Measurements from ENCODE around the gene CCDC167.
A peak's percentile ranks its signal among the peaks of the same experiment; 100 is the strongest.

The CCDC167 gene

DNA sequence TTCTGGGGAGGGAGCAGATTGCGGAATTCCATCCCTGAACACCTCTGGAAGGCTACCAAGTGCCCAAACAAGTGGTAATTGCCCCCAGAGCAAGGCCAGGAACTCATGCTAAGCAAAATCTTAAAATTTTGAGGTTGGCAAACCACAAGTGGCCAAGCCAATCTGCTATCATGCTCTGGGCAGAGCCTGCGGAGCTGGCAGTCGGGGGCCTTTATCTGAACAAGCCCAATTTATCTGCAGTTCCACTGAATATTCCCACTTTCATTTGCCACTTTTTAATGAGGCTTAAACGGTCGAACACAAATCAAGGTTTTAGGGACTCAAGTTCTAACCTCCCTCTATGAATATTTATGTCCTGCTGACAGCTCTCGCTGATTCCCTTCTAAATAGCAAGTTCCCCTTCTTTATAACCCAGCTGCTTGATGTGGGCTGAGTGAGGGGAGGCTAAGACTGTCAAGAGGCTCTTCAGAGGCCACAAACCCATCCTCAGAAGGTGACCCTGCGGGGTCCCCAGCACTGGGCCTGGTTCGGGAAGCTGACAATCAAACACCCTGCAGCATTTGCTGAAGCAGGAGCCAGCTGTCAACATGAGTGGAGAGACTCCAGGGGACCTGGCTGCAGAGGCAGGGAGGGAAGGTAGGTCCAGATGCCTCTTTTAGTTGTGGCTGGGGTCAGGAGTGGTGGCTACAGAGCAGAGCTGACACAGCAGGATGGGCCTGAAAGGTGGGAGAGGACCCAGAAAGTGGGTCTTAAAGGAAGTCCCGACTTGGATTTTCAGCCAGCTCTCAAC, 11.9 kb downstream of the CCDC167 start:
- DNase-seq: no peak

DNA sequence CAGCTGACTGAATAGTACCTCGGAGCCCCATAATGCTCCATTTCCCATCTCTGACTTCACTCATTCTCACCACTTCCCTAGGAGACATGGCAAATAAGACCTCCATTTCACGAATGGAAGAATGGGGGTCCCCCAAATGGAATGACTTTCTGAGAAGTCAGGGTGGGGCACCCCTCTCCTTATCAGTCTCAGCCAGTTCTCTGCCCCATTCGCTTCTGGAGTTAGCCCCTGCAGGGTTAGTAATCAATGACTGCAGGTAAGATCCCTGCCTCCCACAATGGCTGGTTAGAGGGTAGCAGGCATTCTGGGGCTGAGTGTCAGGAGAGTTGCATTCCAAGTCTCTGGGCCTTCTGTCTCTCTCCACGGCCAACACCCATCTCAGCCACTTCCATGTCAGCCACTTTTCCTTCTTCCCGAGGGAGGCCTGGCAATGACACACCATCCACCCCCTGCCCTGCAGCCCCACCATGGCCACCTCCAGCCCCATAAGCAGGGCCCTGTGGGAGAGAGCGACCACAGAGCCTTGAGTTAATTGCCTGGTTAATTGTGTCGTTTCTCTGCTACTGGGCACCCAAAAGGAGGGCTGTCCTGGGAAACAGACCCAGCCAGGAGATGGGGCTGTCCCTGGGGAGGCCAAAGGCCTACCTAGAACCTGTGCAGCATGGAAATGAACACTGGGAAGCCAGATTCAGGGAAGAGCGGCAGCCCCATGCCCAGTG, 13.4 kb downstream of the CCDC167 start:
- DNase-seq: no peak

DNA sequence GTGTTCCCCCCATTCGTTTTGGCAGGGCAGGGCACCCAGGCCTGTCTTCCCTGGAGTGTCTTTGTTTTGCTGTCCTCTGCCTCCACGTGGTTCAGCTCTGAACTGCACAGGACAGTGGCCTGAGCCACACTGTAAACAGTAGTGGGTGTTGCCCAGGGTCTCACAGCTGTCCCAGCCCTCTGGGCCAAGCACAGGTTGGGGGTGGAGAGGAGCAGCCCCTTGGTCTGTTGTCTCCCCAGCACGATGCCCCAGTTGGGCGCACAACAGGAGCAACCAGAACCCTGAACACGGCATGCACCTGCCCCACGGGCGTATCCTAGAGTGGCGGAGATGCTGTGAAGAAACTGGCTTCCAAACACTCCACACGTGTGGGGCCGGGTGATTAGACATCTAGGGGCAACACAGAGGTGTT, 14.4 kb downstream of the CCDC167 start:
- no peak for DNase-seq

DNA sequence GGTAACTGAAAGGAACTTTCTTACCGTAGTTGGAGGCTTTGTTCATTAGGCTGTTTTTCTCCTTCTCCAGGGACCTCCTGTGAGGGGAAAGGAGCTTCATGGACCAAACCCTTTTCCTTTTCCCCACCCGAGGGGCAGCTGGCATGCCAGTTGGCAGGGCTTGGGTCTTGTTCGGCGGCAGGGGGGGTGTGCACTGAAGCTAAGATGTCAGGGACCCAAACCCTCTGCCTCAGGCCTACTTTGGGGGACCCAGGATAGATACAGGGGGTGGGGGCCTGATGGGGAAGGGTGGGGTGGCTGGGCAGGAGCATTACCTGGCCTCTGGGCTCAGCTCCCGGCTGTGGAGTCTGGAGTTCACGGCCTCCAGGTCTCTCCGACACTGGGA, 14.9 kb downstream of the CCDC167 start:
- no peak for DNase-seq

DNA sequence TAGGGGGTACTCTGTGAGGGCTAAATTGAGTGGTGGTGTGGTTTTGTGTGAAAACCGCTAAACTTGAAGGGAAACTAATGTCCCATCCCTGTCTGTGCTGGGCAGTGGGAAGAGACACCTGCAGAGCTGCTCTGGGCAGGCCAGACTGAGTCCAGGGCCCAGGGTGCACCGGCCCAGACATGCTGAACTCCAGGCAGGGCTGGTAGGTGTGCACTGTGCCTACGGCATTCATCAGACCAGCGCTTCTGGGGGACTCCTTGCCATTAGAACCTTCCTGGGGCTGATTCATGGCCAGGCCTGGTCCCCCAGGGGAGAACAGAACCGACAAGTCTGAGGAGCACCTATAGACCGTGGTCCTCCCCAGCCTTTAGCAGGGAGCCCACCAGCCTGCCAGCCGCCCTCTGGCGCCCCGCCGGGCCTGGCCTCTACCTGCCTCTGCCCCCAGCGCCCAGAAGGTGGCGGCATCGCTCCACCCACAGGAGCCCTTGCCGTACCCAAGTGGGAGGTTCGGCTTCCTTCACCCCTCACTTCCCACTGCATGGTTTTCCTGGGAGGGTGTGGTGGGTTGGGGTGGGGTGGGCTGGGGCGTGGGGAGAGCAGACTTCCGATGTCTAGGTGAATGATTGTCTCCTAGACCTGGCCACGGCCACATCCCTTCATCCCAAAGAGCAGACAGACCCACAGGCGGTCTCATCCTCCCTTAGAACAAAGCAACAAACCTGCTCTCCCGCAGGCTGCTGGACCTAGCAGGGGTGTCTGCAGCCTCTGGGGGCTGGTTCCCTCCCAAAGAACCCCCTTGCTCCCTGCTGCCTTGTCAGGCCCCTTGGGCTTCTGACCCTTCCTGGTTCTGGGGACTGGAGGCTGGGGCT, 15.5 kb downstream of the CCDC167 start:
- peak; percentile 69 to 81 for DNase-seq

DNA sequence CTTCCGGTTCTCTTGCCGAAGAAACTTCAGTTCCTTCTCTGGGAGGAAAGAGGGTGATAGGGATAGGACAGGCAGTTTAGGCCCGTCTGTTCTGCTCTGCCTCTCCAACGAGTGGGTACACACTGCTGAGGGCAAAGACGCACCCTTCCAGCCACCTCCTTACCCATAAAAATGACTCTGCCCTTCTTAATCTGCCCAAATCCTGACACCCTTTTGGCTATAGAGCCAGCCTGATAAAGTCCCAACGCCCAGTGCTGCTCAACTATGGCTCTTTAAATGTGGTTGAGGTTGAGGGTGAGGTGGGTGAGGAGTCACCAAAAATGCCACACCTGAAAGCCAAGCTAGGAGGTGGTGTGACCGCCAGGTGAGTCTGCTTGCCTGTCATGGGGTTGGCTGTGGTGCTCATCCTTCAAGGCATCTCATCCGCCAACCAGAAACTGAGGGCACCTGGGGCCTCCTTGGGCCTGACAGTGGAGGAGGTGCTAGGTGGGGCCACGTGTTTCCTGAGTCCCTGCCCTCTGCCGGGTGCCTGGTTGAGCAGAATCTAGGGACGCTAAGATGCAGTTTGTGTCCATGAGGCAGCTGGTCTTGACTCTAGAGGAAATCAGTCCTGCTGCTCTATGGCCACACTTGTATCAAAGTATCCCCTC, 16.3 kb downstream of the CCDC167 start:
- peak in 1 of 2 donors; percentile 30 for DNase-seq

DNA sequence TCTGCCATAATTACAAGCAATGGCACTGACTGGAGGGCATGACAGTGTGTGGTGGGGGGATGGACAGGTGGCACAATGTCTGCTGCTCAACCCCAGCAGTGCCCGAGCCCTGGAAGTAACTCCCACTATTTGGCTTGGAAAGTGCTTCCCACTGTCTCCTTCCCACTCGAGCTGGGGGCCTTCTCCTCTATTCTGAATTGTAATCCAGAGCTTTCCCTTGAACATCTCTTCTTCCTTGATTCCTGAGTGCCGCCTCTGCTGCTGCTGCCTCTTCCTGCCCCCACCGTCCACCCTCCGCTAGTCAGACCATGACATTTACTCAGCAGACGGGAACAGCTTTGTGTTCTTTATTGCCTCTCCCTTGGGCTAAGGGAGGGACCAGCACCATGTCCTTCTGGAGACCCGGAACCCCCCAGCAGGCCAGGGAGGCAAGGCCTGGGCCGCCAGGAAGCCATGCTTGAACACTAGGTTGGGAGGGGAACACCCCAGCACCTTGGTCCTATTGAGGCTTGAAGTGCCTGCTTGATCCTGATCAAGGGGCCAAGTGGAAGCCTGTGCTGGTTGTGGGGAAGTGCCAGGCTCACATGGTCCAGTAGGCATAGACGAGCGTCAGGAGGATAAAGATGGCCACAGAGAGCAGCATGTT, 17.0 kb downstream of the CCDC167 start:
- no peak for DNase-seq

DNA sequence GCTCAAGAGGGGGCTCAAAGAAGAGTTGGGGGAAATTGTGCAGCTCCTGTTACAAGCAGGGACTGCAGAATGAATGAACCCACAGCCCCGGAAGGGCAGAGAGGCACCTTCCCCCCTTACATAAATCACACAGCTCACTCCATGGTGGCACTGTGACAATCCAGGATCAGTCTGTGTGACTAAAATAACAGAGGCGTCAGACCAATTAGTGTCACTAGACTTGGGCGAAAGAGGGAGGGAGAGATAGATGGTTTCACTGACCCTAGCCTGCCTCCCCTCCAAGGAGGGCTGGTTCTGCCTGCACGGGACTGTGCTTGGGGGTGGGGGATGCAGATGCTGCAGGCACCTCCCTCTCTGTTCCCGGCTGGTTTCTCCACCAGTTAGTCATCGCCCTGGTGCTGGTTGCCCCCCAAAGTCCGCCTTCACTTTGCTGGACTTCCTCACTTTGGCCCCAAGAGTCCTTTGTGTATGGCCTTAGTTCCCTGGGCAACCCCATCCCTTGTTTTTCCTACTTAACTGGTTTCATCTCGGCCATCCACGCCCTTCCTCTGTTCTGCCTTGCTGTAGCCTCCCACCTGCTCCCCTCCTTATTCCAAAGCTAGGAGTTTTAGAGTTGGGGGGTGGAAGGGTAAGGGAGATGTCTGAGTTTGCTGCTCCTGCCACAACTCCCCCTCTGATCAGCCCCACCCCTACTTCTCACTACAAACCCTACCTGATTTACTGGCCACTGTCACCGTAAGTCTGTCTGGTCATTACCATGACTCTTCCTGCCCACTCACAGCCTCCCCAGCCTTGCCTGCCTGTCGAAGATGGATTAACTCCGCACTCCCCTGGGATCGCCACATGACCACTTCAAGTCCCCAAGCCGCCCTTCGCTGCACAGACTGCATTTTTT, 17.7 kb downstream of the CCDC167 start:
- no peak for DNase-seq

DNA sequence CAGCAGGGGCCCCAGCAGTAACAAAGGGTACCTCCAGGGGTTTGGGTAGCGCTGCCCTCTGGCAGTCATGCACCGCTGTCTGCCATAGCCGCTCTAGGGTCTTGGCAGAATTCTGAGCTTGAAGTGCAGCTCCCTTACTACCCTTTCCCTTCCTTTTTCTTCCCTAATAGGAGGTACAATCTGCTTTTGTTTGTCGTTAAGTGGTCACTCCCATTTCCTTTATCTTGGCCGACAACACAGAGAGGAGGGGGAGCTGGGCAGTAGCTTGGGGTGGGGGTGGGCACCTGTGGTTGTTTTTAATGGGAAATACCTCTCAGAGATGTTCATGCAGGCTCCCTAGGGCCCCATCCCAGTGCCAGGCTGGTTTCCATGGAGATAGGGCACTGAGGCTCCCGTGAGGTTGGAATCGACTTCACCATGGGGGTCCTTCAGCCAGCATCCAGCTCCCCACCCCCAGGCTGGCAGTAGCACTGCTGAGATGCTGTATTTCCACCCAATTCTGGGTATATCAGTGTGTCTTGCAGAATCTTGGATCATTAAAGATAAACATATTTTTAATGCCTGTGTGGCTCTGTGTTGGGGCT, 18.6 kb downstream of the CCDC167 start:
- no peak for DNase-seq

DNA sequence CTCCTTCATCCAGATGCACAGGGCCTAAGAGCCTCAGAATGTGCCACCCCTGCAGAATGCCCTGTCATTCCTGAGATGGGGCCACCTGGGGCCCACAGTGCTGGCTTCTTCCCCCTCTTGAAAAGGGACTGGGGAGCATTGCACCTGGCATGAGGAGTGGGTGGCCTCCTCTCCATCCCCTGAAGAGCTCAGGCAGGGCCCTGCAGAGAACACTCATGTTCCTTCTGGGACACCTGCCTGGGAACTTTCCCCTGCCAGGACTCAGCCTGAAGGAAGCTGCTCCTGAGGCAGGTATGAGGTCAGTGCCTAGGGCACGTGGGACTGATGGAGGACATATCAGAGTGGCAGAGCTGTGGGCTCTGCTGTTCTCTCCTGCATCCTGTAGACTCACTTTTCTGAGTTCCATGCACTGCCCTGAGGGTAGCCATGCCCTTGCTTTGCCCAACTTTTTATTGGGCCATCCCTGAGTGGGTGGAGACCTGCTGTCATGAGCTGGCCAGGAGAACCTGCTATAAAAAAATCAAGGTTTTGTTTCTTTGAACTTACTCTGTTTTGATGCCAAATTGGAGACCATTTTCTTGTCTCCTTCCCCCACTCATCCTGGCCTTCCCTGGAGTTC, 19.5 kb downstream of the CCDC167 start:
- DNase-seq: no peak

DNA sequence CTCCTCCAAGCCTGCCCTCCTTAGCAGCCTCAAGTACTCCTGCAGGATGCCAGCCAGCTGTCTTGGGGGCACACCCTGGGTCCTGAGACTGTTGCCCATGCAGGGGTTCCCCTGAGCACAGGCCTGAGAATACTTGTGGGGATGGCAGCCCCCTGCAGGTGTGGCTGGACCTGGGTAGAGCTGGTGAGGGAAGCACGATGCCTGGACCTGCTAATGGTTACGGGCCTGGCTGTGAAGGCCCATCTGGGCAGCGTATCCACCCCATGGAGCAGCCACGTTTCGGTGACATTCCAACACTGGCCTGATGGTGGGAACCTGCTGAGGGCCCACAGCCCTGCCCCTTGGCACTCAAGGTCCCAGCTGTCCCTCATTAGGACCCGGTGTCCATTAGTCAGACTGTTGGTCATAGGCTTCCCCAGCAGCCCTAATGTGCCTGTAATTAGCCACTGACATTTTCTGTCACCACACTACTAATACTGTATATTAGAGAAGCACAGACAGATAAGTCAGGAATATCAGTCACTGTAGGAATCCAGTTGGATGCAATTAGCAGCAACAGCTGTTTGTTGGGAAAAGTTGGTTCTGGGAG, 20.3 kb downstream of the CCDC167 start:
- DNase-seq: no peak

DNA sequence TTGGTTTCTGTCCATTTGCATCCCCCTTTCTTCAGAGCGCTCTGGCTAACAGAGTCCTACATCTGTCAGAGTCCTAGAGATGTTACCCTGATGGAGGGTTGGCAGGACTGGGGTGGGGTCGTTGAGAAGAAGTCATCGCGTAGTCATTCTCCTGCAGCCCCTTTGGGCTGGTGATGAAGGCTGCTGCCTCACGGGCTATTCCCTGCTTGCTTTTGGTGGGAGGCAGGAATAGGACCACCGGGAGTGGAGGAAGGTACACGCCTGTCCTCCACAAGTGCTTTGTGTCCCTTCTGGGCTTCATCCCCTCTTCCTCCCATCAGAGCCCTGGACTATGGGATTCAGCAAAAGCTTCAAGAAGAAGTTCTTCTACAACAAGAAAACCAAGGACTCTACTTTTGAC, 20.9 kb downstream of the CCDC167 start:
- DNase-seq: no peak

DNA sequence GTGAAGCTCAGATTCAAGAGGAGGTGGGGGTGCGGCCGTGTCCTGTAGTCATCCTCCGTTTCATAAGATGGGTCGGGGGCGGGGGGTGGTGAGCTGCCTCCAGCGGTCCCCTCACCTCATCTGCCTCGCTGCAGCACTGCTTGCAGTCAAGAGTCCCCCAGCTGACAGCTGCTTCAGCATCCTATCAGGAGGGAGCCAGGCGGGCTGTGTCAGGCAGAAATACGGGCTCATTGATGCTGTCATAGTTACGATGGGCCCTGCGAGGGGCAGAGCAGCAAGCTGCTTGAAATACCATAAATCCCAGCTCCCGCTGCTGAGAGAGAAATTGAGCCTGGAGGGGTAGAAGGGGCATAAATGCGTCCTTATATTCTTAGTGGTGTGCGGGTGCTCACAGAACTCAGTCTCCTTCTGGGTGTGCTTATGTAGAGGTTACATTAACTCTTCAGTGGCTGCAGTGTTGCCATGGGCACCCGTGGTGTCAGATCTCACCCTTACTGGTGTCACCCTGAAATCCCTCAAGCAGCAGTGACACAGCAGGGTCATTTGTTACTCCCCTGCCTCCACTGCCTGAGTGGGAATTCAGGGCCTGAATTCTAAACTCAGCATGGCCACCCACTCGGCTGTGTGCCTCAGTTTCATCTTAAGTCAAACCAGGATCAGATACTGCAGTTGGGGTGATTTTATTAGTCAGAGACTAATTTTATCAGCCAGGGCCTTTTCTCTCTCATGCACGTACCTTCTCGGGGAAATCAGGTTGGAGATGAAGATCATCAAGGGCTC, 21.8 kb downstream of the CCDC167 start:
- no peak for DNase-seq

DNA sequence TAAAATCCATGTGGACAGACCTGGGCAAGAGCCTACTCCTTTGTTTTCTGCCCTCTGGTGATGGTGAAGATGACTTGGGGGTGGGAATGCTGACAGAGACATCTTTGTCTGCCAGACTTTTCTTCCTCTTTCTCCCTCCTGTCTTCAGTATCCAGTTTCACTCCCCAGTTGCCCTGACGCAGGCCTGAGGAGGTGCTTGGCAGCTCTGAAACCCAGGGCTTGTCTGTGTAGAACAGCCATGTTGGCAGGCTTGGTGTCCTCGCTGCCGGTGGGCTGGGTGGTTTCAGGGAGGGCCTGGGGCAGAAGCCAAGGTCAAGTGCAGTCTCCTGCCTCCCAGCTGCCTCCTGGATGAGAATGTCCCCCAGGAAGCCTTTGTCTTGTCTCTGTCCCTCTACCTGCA, 22.5 kb downstream of the CCDC167 start:
- no peak for DNase-seq

DNA sequence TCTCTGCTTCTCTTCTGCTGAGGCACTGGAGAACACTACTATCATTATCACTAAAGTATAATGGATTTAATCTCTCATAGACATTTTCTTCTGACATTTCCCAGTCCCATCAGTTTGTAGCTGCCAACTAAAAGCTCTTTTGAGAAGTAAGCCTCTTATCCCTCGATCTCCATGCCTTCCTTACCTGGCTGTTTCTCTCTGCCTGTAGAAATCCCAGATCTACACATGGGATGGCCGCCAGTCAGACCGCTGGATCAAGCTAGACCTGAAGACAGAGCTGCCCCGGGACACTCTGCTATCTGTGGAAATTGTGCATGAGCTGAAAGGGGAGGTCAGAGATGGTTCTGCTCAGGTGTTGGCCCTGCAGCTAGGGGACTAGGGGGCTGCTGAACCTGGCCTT, 25.4 kb downstream of the CCDC167 start:
- DNase-seq: no peak

DNA sequence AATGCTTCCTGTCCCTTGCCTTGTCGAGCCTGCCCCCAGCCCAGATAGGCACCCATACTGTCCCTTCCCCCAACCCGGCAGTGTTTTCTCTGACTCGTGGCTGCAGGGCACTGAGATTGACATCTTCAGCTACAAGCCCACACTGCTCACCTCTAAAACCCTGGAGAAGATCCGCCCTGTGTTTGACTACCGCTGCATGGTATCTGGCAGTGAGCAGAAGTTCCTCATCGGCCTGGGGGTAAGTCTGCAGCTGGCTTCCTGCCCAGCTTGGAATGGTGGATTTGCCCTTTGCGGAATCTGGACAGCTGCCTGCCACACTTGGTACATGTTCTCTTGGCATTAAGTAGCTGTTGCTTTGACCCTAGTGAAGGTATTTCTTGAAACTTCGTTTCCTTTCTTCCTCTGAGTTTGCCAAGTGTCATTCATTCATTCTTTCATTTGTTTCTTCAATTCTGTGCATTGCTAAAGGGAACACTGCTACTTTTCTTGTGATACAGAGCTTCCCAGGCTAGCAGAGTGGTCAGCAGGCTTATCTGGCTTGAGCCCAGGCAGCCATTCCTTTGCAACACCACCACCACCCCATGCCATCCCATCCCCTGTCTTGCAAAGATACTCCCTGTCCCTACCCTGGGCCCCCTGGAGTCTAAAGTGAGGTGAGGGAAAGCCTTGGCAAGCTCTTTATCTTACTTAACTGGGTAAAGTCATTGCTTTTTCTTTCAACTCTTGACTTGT, 26.2 kb downstream of the CCDC167 start:
- DNase-seq: no peak

DNA sequence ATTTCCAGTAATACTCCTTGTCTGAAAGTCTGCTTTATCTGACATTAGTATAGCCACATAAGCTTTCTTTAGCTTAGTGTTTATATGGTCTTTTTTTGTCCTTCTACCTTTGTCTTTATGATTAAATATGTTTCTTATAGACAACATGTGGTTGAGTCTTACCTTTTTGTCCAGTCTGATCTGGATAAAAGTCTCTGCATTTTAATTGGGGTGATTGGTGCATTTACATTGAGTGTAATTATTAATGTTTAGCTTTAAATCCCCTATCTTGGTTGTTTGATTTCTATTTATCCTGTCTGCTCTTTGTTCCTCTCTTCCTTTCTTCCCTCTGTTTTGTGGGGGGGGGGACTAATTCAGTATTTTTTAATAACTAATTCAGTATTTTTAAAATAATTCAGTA, 32.0 kb downstream of the CCDC167 start:
- DNase-seq: no peak

DNA sequence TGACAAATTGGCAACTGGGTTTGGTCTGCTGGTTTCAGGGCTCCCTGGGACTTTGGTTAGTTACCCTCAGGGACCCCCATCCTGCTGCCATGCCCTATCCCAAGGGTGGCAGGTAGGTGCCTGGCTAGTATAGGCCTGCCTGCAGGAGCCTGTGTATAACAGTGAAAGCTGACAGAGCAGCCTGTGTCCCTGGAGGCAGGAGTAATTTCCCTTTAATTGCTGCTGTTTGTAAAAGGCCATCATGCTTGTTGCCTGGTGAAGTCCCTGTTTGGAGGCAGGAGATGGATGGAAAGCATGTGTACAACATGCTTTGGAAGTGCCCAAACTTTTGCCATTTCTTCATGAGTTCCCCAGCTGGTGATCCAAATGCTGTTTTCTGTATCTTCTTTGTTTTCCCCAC, 36.6 kb downstream of the CCDC167 start:
- no peak for DNase-seq

DNA sequence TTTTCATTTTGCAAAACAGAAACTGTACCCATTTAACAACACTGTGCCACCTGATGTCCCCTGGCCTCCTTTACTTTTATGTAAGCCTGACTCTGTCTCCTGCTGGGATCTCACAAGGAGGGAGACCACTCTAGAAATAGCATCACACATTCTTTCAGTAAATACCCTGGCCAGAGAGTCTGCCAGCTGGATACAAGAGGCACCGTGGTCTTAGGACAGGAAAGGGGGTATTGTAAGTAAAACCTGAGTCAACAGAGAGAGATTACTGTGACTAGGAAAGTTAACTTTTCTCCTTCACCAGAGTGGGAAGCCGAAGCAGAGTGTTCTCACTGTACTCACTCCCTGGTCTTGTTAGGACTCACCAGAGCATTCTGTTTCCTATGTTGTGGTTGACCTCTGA, 38.9 kb downstream of the CCDC167 start:
- DNase-seq: no peak
